ENCODE results near the gene ATAD3B.
"Not testable (repeated sequence)": the region's sequence is repeated elsewhere in the genome, so short reads cannot be mapped to it uniquely, and the experiment has no call there.

The ATAD3B gene

DNA sequence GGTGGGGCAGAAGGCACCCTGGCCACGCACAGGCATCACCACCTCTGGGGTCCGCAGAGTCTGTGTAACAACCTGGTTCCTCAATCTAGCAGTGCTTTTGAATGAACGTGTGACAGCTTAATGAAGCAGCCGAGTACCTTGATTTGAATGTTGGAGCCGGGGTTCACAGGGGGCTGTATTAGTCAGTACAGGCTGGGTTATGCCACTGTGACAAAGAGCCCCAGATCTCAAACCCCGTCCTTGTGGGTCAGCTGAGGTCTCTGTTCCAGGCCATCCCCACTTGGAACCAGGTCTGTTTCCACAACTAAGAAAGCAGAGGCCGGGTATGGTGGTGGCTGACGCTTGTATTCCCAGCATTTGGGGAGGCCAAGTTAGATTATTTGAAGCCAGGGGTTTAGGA, 58.4 kb downstream of the ATAD3B start:
- Histone ChIP-seq H4K91ac (ENCODE audit: low read length) (no peak overlapping the region), H2BK12ac (ENCODE audit: low read length in 2 of 2) (no peak overlapping the region), H3K36me3 (ENCODE audit: control insufficient read depth in 1 of 2, insufficient read depth in 2 of 2, low read depth in 1 of 2, low read length in 2 of 2) (peaks cover 35 to 86% of the 10 kb centered on the region in 2 experiments), H3K27ac (ENCODE audit: low read length, poor library complexity, severe bottlenecking) (no peak overlapping the region), H3K23ac (ENCODE audit: low read length in 2 of 2) (no peak overlapping the region), H3K4me3 (ENCODE audit: insufficient read depth in 1 of 2, low read depth in 1 of 2, low read length in 2 of 2) (no peak overlapping the region), H3K4me1 (ENCODE audit: control insufficient read depth, insufficient read depth, low read depth, low read length) (no peaks in the 10 kb centered on the region), H3K14ac (ENCODE audit: low read length in 2 of 2) (no peak overlapping the region), H3K9ac (ENCODE audit: low read length) (no peak overlapping the region), H3K18ac (ENCODE audit: low read depth in 1 of 2, low read length in 2 of 2) (no peak overlapping the region), H3K79me1 (replicated peaks; ENCODE audit: low read length, poor library complexity, severe bottlenecking) (peaks cover 20% of the 10 kb centered on the region), H2BK15ac (ENCODE audit: low read depth, poor library complexity, severe bottlenecking) (no peak overlapping the region), H3K9me3 (ENCODE audit: control insufficient read depth, low read length) (peaks cover 15% of the 10 kb centered on the region), H2BK120ac (ENCODE audit: low read depth, low read length) (no peak overlapping the region), H2BK5ac (ENCODE audit: low read depth, low read length, poor library complexity, severe bottlenecking) (no peak overlapping the region), H2AK5ac (ENCODE audit: low read length, severe bottlenecking) (no peak overlapping the region), H4K8ac (ENCODE audit: low read length) (no peak overlapping the region), H3K4ac (ENCODE audit: low read depth in 1 of 2, low read length in 2 of 2) (no peak overlapping the region), H3K4me2 (ENCODE audit: low read length, poor library complexity, severe bottlenecking) (no peak overlapping the region), H2AFZ (ENCODE audit: low read depth, low read length) (no peak overlapping the region), H3K27me3 (ENCODE audit: control insufficient read depth in 1 of 2, insufficient read depth in 1 of 2, low read length in 2 of 2) (no peaks in the 10 kb centered on the region)
- no peak for DNase-seq
- 97% methylated on average over 8 of the region's 8 CpGs for WGBS

GRCh38 chr1:1531947-1532346, 60.4 kb downstream of the ATAD3B start:
- Histone ChIP-seq H2BK15ac (ENCODE audit: low read depth, poor library complexity, severe bottlenecking) (no peak overlapping the region), H3K27me3 (ENCODE audit: control insufficient read depth in 1 of 2, insufficient read depth in 1 of 2, low read length in 2 of 2) (no peaks in the 10 kb centered on the region), H3K4ac (ENCODE audit: low read depth in 1 of 2, low read length in 2 of 2) (no peak overlapping the region), H3K4me1 (ENCODE audit: control insufficient read depth, insufficient read depth, low read depth, low read length) (peaks cover 2% of the 10 kb centered on the region), H2BK5ac (ENCODE audit: low read depth, low read length, poor library complexity, severe bottlenecking) (no peak overlapping the region), H3K23ac (ENCODE audit: low read length in 2 of 2) (no peak overlapping the region), H3K4me3 (ENCODE audit: insufficient read depth in 1 of 2, low read depth in 1 of 2, low read length in 2 of 2) (no peak overlapping the region), H3K9me3 (ENCODE audit: control insufficient read depth, low read length) (peaks cover 15% of the 10 kb centered on the region), H2AK5ac (ENCODE audit: low read length, severe bottlenecking) (no peak overlapping the region), H3K14ac (ENCODE audit: low read length in 2 of 2) (no peak overlapping the region), H3K18ac (ENCODE audit: low read depth in 1 of 2, low read length in 2 of 2) (no peak overlapping the region), H2BK12ac (ENCODE audit: low read length in 2 of 2) (no peak overlapping the region), H3K9ac (ENCODE audit: low read length) (no peak overlapping the region), H3K79me1 (replicated peaks; ENCODE audit: low read length, poor library complexity, severe bottlenecking) (peaks cover 28% of the 10 kb centered on the region), H4K91ac (ENCODE audit: low read length) (no peak overlapping the region), H2BK120ac (ENCODE audit: low read depth, low read length) (no peak overlapping the region), H3K27ac (ENCODE audit: low read length, poor library complexity, severe bottlenecking) (no peak overlapping the region), H3K4me2 (ENCODE audit: low read length, poor library complexity, severe bottlenecking) (no peak overlapping the region), H3K36me3 (ENCODE audit: control insufficient read depth in 1 of 2, insufficient read depth in 2 of 2, low read depth in 1 of 2, low read length in 2 of 2) (peaks cover 29 to 86% of the 10 kb centered on the region in 2 experiments), H2AFZ (ENCODE audit: low read depth, low read length) (no peak overlapping the region), H4K8ac (ENCODE audit: low read length) (no peak overlapping the region)
- WGBS: 99% methylated on average over 4 of the region's 4 CpGs
- no peak for DNase-seq

GRCh38 chr1:1533176-1533893, 61.8 kb downstream of the ATAD3B start:
- H3K27me3 ChIP-seq (ENCODE audit: control insufficient read depth in 1 of 2, insufficient read depth in 1 of 2, low read length in 2 of 2); H3K4me1 ChIP-seq (ENCODE audit: control insufficient read depth, insufficient read depth, low read depth, low read length); H3K27ac ChIP-seq (ENCODE audit: low read length, poor library complexity, severe bottlenecking); H4K8ac ChIP-seq (ENCODE audit: low read length); H3K4me3 ChIP-seq (ENCODE audit: insufficient read depth in 1 of 2, low read depth in 1 of 2, low read length in 2 of 2); H2BK5ac ChIP-seq (ENCODE audit: low read depth, low read length, poor library complexity, severe bottlenecking); H3K14ac ChIP-seq (ENCODE audit: low read length in 2 of 2); H4K91ac ChIP-seq (ENCODE audit: low read length); DNase-seq; H2AK5ac ChIP-seq (ENCODE audit: low read length, severe bottlenecking); H2AFZ ChIP-seq (ENCODE audit: low read depth, low read length); H3K4ac ChIP-seq (ENCODE audit: low read depth in 1 of 2, low read length in 2 of 2); H2BK15ac ChIP-seq (ENCODE audit: low read depth, poor library complexity, severe bottlenecking); H2BK12ac ChIP-seq (ENCODE audit: low read length in 2 of 2); H2BK120ac ChIP-seq (ENCODE audit: low read depth, low read length); H3K18ac ChIP-seq (ENCODE audit: low read depth in 1 of 2, low read length in 2 of 2); H3K23ac ChIP-seq (ENCODE audit: low read length in 2 of 2); H3K9ac ChIP-seq (ENCODE audit: low read length); H3K4me2 ChIP-seq (ENCODE audit: low read length, poor library complexity, severe bottlenecking): not testable (repeated sequence)
- 90% methylated on average over 9 of the region's 22 CpGs for WGBS
- H3K9me3 ChIP-seq (ENCODE audit: control insufficient read depth, low read length): peaks cover 15% of the 10 kb centered on the region
- H3K79me1 ChIP-seq (replicated peaks; ENCODE audit: low read length, poor library complexity, severe bottlenecking): peaks cover 32% of the 10 kb centered on the region
- H3K36me3 ChIP-seq (ENCODE audit: control insufficient read depth in 1 of 2, insufficient read depth in 2 of 2, low read depth in 1 of 2, low read length in 2 of 2): peaks cover 32 to 87% of the 10 kb centered on the region in 2 experiments

GRCh38 chr1:1533894-1534291, 62.3 kb downstream of the ATAD3B start:
- not testable (repeated sequence) for DNase-seq; H3K14ac ChIP-seq (ENCODE audit: low read length in 2 of 2); H4K8ac ChIP-seq (ENCODE audit: low read length); H4K91ac ChIP-seq (ENCODE audit: low read length); H2BK120ac ChIP-seq (ENCODE audit: low read depth, low read length); H3K4ac ChIP-seq (ENCODE audit: low read depth in 1 of 2, low read length in 2 of 2); H2AK5ac ChIP-seq (ENCODE audit: low read length, severe bottlenecking); H2BK5ac ChIP-seq (ENCODE audit: low read depth, low read length, poor library complexity, severe bottlenecking); H3K27ac ChIP-seq (ENCODE audit: low read length, poor library complexity, severe bottlenecking); H2BK12ac ChIP-seq (ENCODE audit: low read length in 2 of 2); H2BK15ac ChIP-seq (ENCODE audit: low read depth, poor library complexity, severe bottlenecking); H3K9ac ChIP-seq (ENCODE audit: low read length); H3K27me3 ChIP-seq (ENCODE audit: control insufficient read depth in 1 of 2, insufficient read depth in 1 of 2, low read length in 2 of 2); H3K4me2 ChIP-seq (ENCODE audit: low read length, poor library complexity, severe bottlenecking); H3K23ac ChIP-seq (ENCODE audit: low read length in 2 of 2); H3K18ac ChIP-seq (ENCODE audit: low read depth in 1 of 2, low read length in 2 of 2); H2AFZ ChIP-seq (ENCODE audit: low read depth, low read length); H3K4me3 ChIP-seq (ENCODE audit: insufficient read depth in 1 of 2, low read depth in 1 of 2, low read length in 2 of 2)
- 90% methylated on average over 18 of the region's 18 CpGs for WGBS
- Histone ChIP-seq H3K36me3 (ENCODE audit: control insufficient read depth in 1 of 2, insufficient read depth in 2 of 2, low read depth in 1 of 2, low read length in 2 of 2) (peaks cover 34 to 87% of the 10 kb centered on the region in 2 experiments), H3K9me3 (ENCODE audit: control insufficient read depth, low read length) (peaks cover 15% of the 10 kb centered on the region), H3K4me1 (ENCODE audit: control insufficient read depth, insufficient read depth, low read depth, low read length) (peaks cover 12% of the 10 kb centered on the region), H3K79me1 (replicated peaks; ENCODE audit: low read length, poor library complexity, severe bottlenecking) (peaks cover 34% of the 10 kb centered on the region)
